ENCODE results near the gene MCU. TPM values are rescaled to one million over a fixed set of nuclear protein-coding genes. Genes with fewer than 3 reads are reported as not detected.

MCU gene
- total RNA-seq, 1 experiment from 2014 or later = 37.2 TPM

- no peak for TF ChIP-seq PRDM15 (CRISPR knock-in tag; IDR thresholded peaks at IDR 0.05)
- TF ChIP-seq EMX1 (CRISPR knock-in tag; IDR thresholded peaks at IDR 0.05) = no peak
Observed at GRCh38 chr10:72658696-72659400, 33.1 kb upstream of the MCU start (continued).

GRCh38 chr10:72659694-72660093, 32.2 kb upstream of the MCU start:
- H3K4me1 Mint-ChIP-seq = peaks cover 7% of the 10 kb centered on the region
- POLR2A ChIA-PET = interaction anchor here (0.6 to 1.0 kb wide), 4 partner anchors 9 to 572 kb away, joined by 3 to 8 read pairs (median 5); partner anchors contain the start of gene MCU
- ATAC-seq (no peak), DNase-seq (ENCODE audit: low spot score) (no peak)
- TF ChIP-seq CDX4 (CRISPR knock-in tag; IDR thresholded peaks at IDR 0.05; ENCODE audit: borderline replicate concordance) (no peak), NFE2L1 (CRISPR knock-in tag; IDR thresholded peaks at IDR 0.05) (peak; percentile 93)
- H3K4me3 Mint-ChIP-seq = no peak overlapping the region
- no peak overlapping the region for H3K27ac Mint-ChIP-seq
- no peaks in the 10 kb centered on the region; the same call in 1 of the 2 replicates for H3K27me3 Mint-ChIP-seq (ENCODE audit: low read depth)
- H3K9me3 Mint-ChIP-seq = peaks cover 3% of the 10 kb centered on the region; the same call in 1 of the 2 replicates
- H3K36me3 Mint-ChIP-seq = no peaks in the 10 kb centered on the region
- CTCF ChIA-PET = interaction anchor here (0.6 kb wide), 1 partner anchor 67 kb away, joined by 3 read pairs; no protein-coding TSS in a partner anchor

- no peak overlapping the region for H3K4me3 Mint-ChIP-seq
- no peak overlapping the region for H3K27ac Mint-ChIP-seq
- H3K36me3 Mint-ChIP-seq = no peaks in the 10 kb centered on the region
- H3K9me3 Mint-ChIP-seq = peaks cover 3% of the 10 kb centered on the region; the same call in 1 of the 2 replicates
- no peaks in the 10 kb centered on the region; the same call in 1 of the 2 replicates for H3K27me3 Mint-ChIP-seq (ENCODE audit: low read depth)
- DNase-seq (ENCODE audit: low spot score) (no peak), ATAC-seq (no peak)
- ChIA-PET CTCF (interaction anchor here (0.6 kb wide), 1 partner anchor 66 kb away, joined by 3 read pairs; no protein-coding TSS in a partner anchor), POLR2A (interaction anchor here (0.6 to 1.0 kb wide), 2 partner anchors 8 to 31 kb away, joined by 5 to 8 read pairs; partner anchors contain the start of gene MCU)
- no peak for TF ChIP-seq CREB1 (CRISPR knock-in tag; IDR thresholded peaks at IDR 0.05)
- no peak for TF ChIP-seq MLX (CRISPR knock-in tag; IDR thresholded peaks at IDR 0.05)
- no peak for TF ChIP-seq ZNF317 (CRISPR knock-in tag; IDR thresholded peaks at IDR 0.05; ENCODE audit: borderline replicate concordance, low read depth)
- no peak for TF ChIP-seq GRHL2 (CRISPR knock-in tag; IDR thresholded peaks at IDR 0.05; ENCODE audit: insufficient replicate concordance, severe bottlenecking)
- TF ChIP-seq ZNF532 (CRISPR knock-in tag; IDR thresholded peaks at IDR 0.05; ENCODE audit: borderline replicate concordance) = no peak
- no peak for TF ChIP-seq ZBTB43 (CRISPR knock-in tag; IDR thresholded peaks at IDR 0.05)
- no peak for TF ChIP-seq FOXP4 (CRISPR knock-in tag; IDR thresholded peaks at IDR 0.05)
- TF ChIP-seq SMAD4 (CRISPR knock-in tag; IDR thresholded peaks at IDR 0.05) = no peak
- peaks cover 7% of the 10 kb centered on the region for H3K4me1 Mint-ChIP-seq
Observed at GRCh38 chr10:72660220-72660619, 31.7 kb upstream of the MCU start.
